SU-DHL-6 (cell line): ENCODE measurements around the gene FYB1.

Experiments
- CTCF ChIP-seq: fragments of 200-600 bp; sonication (generic); IDR thresholded peaks from one replicate; pipeline ENCODE4 v1.5.1; 2017; ENCODE audit warnings: antibody characterized with exemption, mild to moderate bottlenecking, low read length, moderate library complexity; ENCODE audit not compliant: insufficient read depth, poor library complexity, severe bottlenecking
- EZH2phosphoT487 ChIP-seq: fragments of 200-600 bp; sonication (generic), shearing (Covaris generic); conservative IDR thresholded peaks from 2 replicates; pipeline ENCODE4 v1.6.1; 2018; ENCODE audit warnings: mild to moderate bottlenecking, antibody characterized with exemption, low read length, moderate library complexity, mixed read lengths

DNA sequence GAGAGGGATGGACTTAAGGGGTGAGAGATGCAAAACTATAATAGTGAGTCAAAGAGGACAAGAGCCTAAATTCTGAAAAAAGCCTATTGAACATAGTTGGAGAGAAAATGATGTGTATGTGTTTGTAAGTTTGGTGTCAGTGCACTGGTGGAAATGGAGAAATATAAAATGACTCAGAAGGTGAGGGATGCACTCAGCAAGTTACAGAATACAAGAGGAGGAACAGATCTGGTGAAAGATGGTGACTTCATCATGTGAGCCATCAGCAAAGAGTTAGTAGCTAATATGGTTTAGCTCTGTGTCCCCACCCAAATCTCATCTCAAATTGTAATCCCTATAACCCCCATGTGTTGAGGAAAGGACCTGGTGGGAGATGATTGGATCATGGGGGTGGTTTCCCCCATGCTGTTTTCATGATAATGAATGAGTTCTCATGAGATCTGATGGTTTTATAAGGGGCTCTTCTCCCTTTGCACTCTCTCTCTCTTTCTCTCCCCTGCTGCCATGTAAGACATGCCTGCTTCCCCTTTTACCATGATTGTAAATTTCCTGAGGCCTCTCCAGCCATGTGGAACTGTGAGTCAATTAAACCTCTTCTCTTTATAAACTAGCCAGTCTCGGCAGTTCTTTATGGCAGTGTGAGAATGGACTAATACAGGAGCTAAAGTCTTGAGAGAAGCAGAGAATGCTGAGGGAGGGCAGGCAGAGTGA, 30.4 kb upstream of the FYB1 start:
- TF ChIP-seq CTCF (no peak), EZH2phosphoT487 (no peak)
